GM12864 (cell line): ENCODE results near the gene NAAA.
"Not testable (repeated sequence)": the region's sequence is repeated elsewhere in the genome, so short reads cannot be mapped to it uniquely, and the experiment has no call there.

ENCODE experiments used
- DNase-seq: peaks from one replicate; pipeline ENCODE4 v3.0.0-alpha.2; 2011; ENCODE audit warnings: low read depth
- H3K4me3 ChIP-seq: 2 replicates; pipeline ENCODE4 v1.5.1; 2011; ENCODE audit warnings: mild to moderate bottlenecking, low read depth, low read length, control low read depth
- CTCF ChIP-seq: IDR thresholded peaks from 2 replicates; pipeline ENCODE4 v1.5.1; 2011; ENCODE audit warnings: low read depth, mild to moderate bottlenecking, moderate library complexity, low read length, control low read depth, inconsistent platforms; ENCODE audit errors: missing control alignments

The NAAA gene

GRCh38 chr4:75935628-75936027 lies 5.2 kb downstream of the NAAA start:
- H3K4me3 ChIP-seq: no peak overlapping the region
- TF ChIP-seq CTCF: no peak
- no peak for DNase-seq

- no peak overlapping the region for H3K4me3 ChIP-seq
- no peak for TF ChIP-seq CTCF
- DNase-seq: no peak
Measured at GRCh38 chr4:75930152-75930551, 10.7 kb downstream of the NAAA start.

GRCh38 chr4:75924916-75925315 lies 15.9 kb downstream of the NAAA start:
- H3K4me3 ChIP-seq, DNase-seq: not testable (repeated sequence)

GRCh38 chr4:75924309-75924827 lies 16.4 kb downstream of the NAAA start:
- H3K4me3 ChIP-seq: no peak overlapping the region
- TF ChIP-seq CTCF: no peak
- no peak for DNase-seq

- H3K4me3 ChIP-seq: no peak overlapping the region
- no peak for DNase-seq
- no peak for TF ChIP-seq CTCF
Measured at GRCh38 chr4:75922588-75922987, 18.2 kb downstream of the NAAA start.

- TF ChIP-seq CTCF: no peak
- no peak for DNase-seq
- H3K4me3 ChIP-seq: no peak overlapping the region
Measured at GRCh38 chr4:75921910-75922309, 18.9 kb downstream of the NAAA start.

- no peak overlapping the region for H3K4me3 ChIP-seq
- TF ChIP-seq CTCF: no peak
- no peak for DNase-seq
Measured at GRCh38 chr4:75920327-75920726, 20.5 kb downstream of the NAAA start.
